ENCODE measurements around the gene TRMT10C.
A peak's percentile ranks its signal among the peaks of the same experiment; 100 is the strongest.
"Not testable (repeated sequence)": the region's sequence is repeated elsewhere in the genome, so short reads cannot be mapped to it uniquely, and the experiment has no call there.

TRMT10C gene

GRCh38 chr3:101561630-101562328 lies at the start of gene TRMT10C:
Gene TRMT10C, plus strand, starts transcription at chr3:101561868. Its CDS starts 2,914 bp downstream, at chr3:101564782.
- DNase-seq (ENCODE audit: low read depth): peak; percentile 94

DNA sequence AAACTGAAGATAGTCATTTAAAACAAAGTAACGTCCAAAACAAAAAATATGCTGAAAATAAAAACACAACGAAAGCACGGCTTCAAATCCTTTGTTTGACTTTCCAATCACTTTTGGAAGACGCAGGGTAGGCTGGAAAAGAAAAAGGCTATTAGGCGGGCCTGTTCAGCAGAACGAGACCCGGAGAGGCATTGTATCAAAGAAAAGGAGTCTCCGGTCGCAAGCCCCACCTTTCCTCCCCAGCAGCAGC lies 49.3 kb upstream of the TRMT10C start:
- DNase-seq (ENCODE audit: low read depth): no peak

DNA sequence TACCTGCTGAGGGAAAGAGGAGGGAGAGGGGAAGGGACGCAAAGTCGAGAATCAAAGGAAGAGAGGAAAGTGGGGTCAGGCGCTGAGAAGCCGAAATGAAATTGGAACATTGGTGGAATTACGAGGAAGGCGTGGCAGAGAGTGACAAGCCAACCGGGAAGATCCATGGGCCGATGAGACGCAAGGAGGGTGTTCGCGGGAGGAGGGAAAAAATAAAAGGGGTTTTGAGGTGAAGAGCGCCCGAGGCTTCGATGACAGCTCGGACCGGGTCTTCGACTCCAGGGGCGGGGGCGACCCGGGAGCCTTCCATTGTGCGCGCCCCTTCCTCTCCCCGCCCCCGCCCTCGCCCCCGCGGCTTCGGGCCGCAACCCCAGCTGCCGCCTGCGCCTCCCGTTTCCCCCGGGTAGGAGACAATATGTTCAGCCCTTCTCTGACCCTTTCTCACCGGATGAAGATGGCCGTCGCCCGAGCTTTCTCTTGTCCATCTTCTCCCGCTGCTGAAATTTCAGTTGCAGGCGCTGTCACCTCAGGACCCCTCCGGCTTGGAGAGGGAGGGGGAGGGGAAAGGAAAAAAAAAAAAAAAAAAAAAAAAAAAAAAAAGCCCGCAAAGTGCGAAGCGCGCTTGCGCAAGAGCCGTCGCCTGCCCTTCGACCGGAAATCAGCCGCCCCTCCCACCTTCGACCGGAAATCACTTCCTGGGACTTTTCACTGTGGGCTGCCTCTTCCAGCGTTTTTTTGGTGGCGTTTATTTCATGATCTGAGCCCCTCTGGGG lies 48.8 kb upstream of the TRMT10C start, which contains the start of gene SENP7:
Gene SENP7, minus strand, starts transcription at position 567 of the 773 bp plus-strand sequence. Its CDS starts 82 bp downstream, at position 485.
- peak; percentile 88 for DNase-seq (ENCODE audit: low read depth)

GRCh38 chr3:101513419-101513986 lies 48.2 kb upstream of the TRMT10C start:
- no peak for DNase-seq (ENCODE audit: low read depth)

DNA sequence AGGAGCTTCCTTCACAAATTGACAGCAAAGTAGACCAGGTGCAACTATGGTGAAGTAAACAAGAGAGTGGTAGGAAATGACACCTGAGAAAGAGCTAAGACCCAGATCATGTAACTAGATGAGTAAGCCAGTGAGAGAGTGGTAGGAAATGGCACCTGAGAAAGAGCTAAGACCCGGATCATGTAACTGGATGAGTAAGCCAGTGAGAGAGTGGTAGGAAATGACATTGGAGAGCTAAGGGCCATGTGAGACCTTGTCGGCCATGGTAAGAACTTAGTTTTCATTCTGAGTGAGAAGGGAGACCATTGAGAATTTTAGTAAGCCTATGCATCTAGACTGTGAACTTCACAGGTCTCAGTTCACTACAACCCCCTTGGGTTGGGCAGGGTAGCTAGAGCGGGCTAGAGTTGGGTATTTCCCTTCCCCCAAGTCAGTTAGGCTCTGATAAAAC lies 43.2 kb upstream of the TRMT10C start:
- peak; percentile 1 for DNase-seq (ENCODE audit: low read depth)

DNA sequence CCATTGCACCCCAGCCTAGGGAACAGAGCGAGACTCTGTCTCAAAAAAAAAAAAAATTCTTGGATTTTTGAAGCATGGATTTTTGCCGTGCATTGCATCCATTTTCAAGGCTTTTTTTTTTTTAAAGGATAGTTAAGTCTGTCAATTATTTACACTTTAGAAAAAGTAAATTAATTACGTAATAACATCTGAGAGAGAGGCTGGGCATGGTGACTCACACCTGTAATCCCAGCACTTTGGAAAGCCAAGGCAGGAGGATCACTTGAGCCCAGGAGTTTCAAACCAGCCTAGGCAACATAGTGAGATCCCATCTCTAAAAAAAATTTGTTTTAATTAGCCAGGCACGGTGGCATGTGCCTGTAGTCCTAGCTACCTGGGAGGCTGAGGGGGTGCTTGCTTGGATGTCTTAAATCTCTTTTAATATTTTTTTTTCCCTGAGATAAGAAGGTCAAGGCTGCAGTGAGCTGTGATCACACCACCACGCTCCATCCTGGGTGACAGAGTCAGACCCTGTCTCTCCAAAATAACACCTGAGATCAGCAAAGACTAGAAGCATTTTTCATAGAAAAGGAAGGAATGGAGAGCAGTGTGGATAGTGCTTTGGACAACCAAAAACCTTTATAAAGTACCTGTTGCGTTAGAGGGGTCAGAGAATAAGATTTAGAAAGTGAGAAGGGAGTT lies 41.8 kb upstream of the TRMT10C start:
- no peak for DNase-seq (ENCODE audit: low read depth)

- no peak for DNase-seq (ENCODE audit: low read depth)
Observed at GRCh38 chr3:101521211-101521701, 40.4 kb upstream of the TRMT10C start.

- no peak for DNase-seq (ENCODE audit: low read depth)
Observed at GRCh38 chr3:101527441-101527840, 34.2 kb upstream of the TRMT10C start.

DNA sequence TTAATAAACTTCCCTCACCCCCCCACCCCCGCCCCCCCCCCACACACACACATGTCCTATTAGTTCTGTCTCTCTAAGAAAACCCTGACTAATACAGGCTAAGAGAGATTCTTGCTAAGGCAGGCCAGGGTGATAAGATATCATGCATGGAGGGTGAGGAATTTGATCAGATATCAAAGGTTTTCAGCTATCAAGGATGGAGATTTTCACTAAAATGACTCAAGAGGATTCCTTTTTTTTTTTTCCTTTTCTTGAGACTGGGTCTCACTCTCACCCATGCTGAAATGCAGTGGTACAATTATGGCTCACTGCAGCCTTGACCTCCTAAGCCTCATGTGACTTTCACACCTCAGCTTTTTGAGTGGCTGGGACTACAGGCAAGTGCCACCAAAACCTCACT lies 33.8 kb upstream of the TRMT10C start:
- no peak for DNase-seq (ENCODE audit: low read depth)

- no peak for DNase-seq (ENCODE audit: low read depth)
Observed at GRCh38 chr3:101529816-101530685, 31.6 kb upstream of the TRMT10C start.

- no peak for DNase-seq (ENCODE audit: low read depth)
Observed at GRCh38 chr3:101530686-101531047, 31.0 kb upstream of the TRMT10C start.

DNA sequence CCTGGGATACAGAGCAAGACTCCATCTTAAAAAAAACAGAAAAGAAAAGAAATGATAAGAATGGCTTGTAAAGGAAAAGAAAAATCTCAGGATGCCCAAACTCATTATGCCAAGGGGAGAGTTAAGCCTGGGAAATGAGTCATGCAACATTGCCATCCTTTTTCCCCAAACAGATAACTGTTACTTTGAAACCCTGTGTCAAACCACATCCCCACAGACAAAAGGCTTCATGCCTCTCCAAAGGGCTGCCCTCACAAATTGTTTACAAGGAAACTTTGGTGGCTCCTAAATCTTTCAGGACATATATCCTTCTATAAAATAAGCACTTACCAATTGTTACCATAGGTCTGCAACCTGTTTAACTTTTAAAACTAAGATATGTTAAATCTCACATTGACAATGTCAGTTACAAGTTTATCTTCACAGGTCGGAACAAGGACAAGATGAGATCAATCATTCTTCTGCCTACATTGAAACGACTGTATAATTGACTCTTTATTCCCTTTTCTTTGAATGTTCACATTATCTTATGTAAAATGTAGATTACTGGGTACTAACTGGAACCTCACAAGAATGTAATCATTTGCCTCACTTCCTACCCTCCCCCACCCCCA lies 30.1 kb upstream of the TRMT10C start:
- peak; percentile 44 for DNase-seq (ENCODE audit: low read depth)

DNA sequence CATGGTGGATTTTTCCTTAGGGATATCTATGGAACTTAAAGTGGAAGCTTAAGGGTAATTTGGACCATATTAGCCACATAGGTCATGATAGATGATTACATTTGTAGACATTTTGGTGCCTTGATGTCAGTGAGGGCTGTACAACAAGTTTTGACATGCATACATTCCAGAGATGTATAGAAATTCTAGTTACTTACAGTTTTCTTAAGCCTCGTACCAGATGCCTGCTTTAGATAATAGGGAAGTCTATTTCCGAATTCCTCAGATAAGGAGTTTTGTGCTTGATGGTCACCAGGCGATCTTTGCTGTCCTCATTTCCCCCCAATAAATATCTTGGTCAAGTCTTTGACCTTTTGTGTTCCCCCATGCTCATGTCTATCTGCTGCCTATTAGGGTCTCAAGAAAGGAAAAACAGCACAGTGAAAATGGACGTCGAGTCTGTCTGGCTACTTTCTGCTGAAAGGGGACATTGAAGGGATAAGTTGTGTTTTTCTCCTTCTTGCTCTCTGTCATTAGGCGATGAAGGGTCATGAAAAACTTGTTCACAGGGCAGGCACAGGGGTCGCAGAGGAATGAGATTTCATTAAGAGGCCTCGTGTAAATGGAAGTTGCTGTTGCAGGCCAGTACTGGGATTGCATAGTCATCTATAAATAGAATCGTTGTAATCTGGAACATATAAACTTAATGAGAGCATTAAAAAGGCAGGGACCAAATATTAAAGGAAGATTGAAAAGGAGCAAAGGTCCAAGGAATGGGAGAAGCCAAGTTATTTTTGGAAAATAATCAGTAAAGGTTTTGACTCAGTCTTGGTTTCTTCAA lies 28.7 kb upstream of the TRMT10C start:
- DNase-seq (ENCODE audit: low read depth): no peak

GRCh38 chr3:101533603-101533968 lies 28.1 kb upstream of the TRMT10C start:
- peak; percentile 54 for DNase-seq (ENCODE audit: low read depth)

DNA sequence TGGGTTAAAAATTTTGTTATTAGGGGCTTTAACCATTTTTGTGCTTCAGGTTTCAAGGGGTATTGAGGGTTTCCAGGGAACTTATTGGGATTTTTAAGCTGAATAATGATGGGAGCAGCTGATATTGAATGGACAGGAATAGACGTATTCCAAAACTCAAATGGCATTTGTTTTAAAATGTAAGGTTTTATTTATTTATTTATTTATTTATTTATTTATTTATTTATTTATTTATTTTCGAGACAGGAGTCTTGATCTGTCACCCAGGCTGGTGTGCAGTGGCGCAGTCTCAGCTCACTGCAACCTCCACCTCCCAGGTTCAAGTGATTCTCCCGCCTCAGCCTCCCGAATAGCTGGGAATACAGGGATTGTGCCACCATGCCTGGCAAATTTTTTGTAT lies 26.4 kb upstream of the TRMT10C start:
- DNase-seq (ENCODE audit: low read depth): no peak

DNA sequence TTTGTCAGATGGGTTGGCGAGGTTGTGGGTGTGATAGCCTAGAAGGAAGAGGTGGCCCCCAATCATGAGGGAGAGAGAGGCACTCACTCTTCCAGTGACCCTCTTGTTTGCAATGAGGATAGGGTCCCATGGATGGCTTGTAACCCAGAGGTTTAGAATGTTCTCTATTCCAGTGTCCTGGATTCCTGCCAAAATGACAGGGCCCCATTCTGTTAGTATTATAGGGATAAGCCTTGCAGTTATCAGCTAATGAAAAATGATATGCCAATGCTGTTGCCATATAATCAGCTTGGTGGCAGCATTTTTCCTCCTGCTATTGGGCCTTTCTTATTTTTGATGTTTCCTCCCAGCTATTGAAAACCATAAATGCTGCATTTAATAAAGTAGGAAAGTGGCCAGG lies 25.4 kb upstream of the TRMT10C start:
- no peak for DNase-seq (ENCODE audit: low read depth)

GRCh38 chr3:101536955-101537354 lies 24.7 kb upstream of the TRMT10C start:
- DNase-seq (ENCODE audit: low read depth): not testable (repeated sequence)

- no peak for DNase-seq (ENCODE audit: low read depth)
Observed at GRCh38 chr3:101542957-101543356, 18.7 kb upstream of the TRMT10C start.

DNA sequence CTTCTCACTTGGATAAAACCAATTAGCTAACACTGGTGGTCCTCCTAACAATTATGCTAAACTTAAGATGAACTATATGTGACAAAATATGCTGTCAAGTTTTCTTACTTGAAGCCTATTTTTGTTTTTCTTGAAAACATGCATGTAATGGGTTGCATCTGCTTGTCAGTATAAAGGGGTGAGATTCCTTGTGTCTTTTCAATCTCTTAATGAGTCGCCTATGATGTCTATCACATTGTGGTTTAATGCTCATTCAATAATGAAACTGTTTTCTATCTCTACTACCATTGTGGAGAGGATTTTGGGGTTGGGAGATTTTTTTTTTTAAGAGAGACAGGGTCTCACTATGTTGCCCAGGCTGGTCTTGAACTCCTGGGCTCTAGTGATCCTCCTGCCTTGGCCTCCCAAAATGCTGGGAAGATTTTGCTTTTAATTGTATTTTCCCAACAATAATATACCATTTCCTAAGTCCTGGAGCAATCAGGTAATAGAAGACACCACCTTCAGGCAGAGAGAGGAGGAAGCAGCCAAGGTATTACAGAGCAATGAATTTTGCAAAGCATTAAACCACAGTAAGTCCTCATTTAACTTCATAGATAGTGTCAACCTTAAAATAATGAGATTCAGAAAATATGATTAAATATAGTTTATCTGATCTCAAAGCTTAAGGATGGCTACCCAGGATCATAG lies 17.4 kb upstream of the TRMT10C start:
- no peak for DNase-seq (ENCODE audit: low read depth)
